Measurements from ENCODE around the gene RASGRF1. TPM values are rescaled to one million over a fixed set of nuclear protein-coding genes. Genes with fewer than 3 reads are reported as not detected.
"Not testable (repeated sequence)": the region's sequence is repeated elsewhere in the genome, so short reads cannot be mapped to it uniquely, and the experiment has no call there.

Gene RASGRF1
- polyA plus RNA-seq, 5 donors, result 6.7 to 39.9 (median 20.7) TPM

- DNase-seq, result no peak
These were observed 75.2 kb downstream of the RASGRF1 start for GRCh38 chr15:79015416-79015815.

- no peak for DNase-seq
These were observed 80.3 kb downstream of the RASGRF1 start for GRCh38 chr15:79010278-79010677.

GRCh38 chr15:79009379-79009778 lies 81.2 kb downstream of the RASGRF1 start:
- DNase-seq, result no peak

GRCh38 chr15:79008659-79009058 lies 81.9 kb downstream of the RASGRF1 start:
- DNase-seq, result no peak

- no peak for DNase-seq
These were observed 83.5 kb downstream of the RASGRF1 start for GRCh38 chr15:79007066-79007465.

- no peak for DNase-seq
These were observed 84.5 kb downstream of the RASGRF1 start for GRCh38 chr15:79006071-79006470.

GRCh38 chr15:79004336-79004735 lies 86.2 kb downstream of the RASGRF1 start:
- DNase-seq, result no peak

GRCh38 chr15:79003896-79004295 lies 86.7 kb downstream of the RASGRF1 start:
- no peak for DNase-seq

GRCh38 chr15:79003301-79003700 lies 87.3 kb downstream of the RASGRF1 start:
- no peak for DNase-seq

GRCh38 chr15:79002581-79002980 lies 88.0 kb downstream of the RASGRF1 start:
- no peak for DNase-seq

GRCh38 chr15:78999636-79000035 lies 90.9 kb downstream of the RASGRF1 start:
- DNase-seq, result no peak

GRCh38 chr15:78998526-78998925 lies 92.1 kb downstream of the RASGRF1 start:
- no peak for DNase-seq

GRCh38 chr15:78997981-78998499 lies 92.5 kb downstream of the RASGRF1 start:
- DNase-seq, result no peak

- DNase-seq, result no peak
These were observed 93.7 kb downstream of the RASGRF1 start for GRCh38 chr15:78996894-78997275.

- no peak for DNase-seq
These were observed 94.4 kb downstream of the RASGRF1 start for GRCh38 chr15:78995921-78996893.

GRCh38 chr15:78995161-78995560 lies 95.4 kb downstream of the RASGRF1 start:
- DNase-seq, result not testable (repeated sequence)

GRCh38 chr15:78993931-78994530 lies 96.5 kb downstream of the RASGRF1 start:
- DNase-seq, result peak; percentile 45 to 49

- DNase-seq, result no peak
These were observed 97.2 kb downstream of the RASGRF1 start for GRCh38 chr15:78993257-78993930.

GRCh38 chr15:78992416-78993256 lies 97.9 kb downstream of the RASGRF1 start:
- no peak for DNase-seq

GRCh38 chr15:78991879-78992278 lies 98.7 kb downstream of the RASGRF1 start:
- no peak for DNase-seq

- no peak for DNase-seq
These were observed 99.1 kb downstream of the RASGRF1 start for GRCh38 chr15:78991476-78991875.

Measured in right lung (tissue), 5 donors.